Astrocyte (in vitro differentiated cells and primary cell): ENCODE measurements around the gene MMS19.

ENCODE experiments used
- EZH2 ChIP-seq: IDR thresholded peaks from 2 replicates; pipeline ENCODE4 v1.6.1; 2012; ENCODE audit warnings: mild to moderate bottlenecking, low read length, inconsistent platforms; ENCODE audit not compliant: insufficient read depth
- TF ChIP-seq, protein P1 (sequence below): IDR thresholded peaks from 2 replicates; pipeline ENCODE4 v1.5.1; 2011; ENCODE audit warnings: low read depth, mild to moderate bottlenecking, inconsistent platforms, low read length, moderate library complexity; ENCODE audit not compliant: insufficient read depth

- TF ChIP-seq, protein P1, sequence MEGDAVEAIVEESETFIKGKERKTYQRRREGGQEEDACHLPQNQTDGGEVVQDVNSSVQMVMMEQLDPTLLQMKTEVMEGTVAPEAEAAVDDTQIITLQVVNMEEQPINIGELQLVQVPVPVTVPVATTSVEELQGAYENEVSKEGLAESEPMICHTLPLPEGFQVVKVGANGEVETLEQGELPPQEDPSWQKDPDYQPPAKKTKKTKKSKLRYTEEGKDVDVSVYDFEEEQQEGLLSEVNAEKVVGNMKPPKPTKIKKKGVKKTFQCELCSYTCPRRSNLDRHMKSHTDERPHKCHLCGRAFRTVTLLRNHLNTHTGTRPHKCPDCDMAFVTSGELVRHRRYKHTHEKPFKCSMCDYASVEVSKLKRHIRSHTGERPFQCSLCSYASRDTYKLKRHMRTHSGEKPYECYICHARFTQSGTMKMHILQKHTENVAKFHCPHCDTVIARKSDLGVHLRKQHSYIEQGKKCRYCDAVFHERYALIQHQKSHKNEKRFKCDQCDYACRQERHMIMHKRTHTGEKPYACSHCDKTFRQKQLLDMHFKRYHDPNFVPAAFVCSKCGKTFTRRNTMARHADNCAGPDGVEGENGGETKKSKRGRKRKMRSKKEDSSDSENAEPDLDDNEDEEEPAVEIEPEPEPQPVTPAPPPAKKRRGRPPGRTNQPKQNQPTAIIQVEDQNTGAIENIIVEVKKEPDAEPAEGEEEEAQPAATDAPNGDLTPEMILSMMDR = no peak
- TF ChIP-seq EZH2 = no peak
Observed at GRCh38 chr10:97411406-97411805, 86.8 kb downstream of the MMS19 start.
